Endothelial cell of umbilical vein (primary cell): Measurements from ENCODE around the gene ARHGEF28. TPM values are rescaled to one million over a fixed set of nuclear protein-coding genes. Genes with fewer than 3 reads are reported as not detected.

Source experiments
- BruUV-seq: library from RNA; stranded (reverse); fragments of 400-500 nt; replicated peaks from 2 replicates; lab custom pipeline; 2021; lab: Mats Ljungman, UMichigan
- CTCF ChIA-PET: fragments of 300-600, 350-600 bp; sonication (Branson Sonifier 250); formaldehyde crosslinking; loops from one replicate; lab custom pipeline; 2021; ENCODE audit warnings: antibody characterized with exemption, inconsistent platforms; lab: Charles Lee
- POLR2A ChIA-PET: fragments of 300-600, 350-600 bp; sonication (Branson Sonifier 250); formaldehyde crosslinking; loops from one replicate; lab custom pipeline; 2021; ENCODE audit warnings: antibody characterized with exemption, inconsistent platforms; lab: Charles Lee
- DNase-seq: peaks from one replicate; pipeline ENCODE4 v3.0.0-alpha.2; 2011; ENCODE audit warnings: low read depth, low spot score
- FAIRE-seq: peaks from 2 replicates; lab custom pipeline; 2011; peaks lifted over from hg19 to GRCh38; lab: Jason Lieb, UNC
- H2AFZ ChIP-seq: 2 replicates; pipeline ENCODE4 v1.6.0; 2012; ENCODE audit warnings: low read depth, low read length, control low read depth, inconsistent platforms
- H3K27ac ChIP-seq: 2 replicates; pipeline ENCODE4 v1.5.1; 2011; ENCODE audit warnings: low read depth, mild to moderate bottlenecking, control low read depth, low read length, moderate library complexity; ENCODE audit not compliant: insufficient read depth
- H3K27me3 ChIP-seq, 2 experiments: 2 replicates each; pipeline versions ENCODE4 v1.6.0 to v1.6.1; 2011; ENCODE audit warnings: low read length in 2 of 2, mixed read lengths in 1 of 2; ENCODE audit not compliant: control insufficient read depth in 2 of 2, insufficient read depth in 2 of 2
- H3K36me3 ChIP-seq, 2 experiments: 2 replicates in 1 of 2; 3 replicates in 1 of 2; pipeline ENCODE4 v1.5.1; 2011; ENCODE audit warnings: low read length in 2 of 2, mild to moderate bottlenecking in 1 of 2, moderate library complexity in 1 of 2; ENCODE audit not compliant: control insufficient read depth in 2 of 2, insufficient read depth in 2 of 2; ENCODE audit errors: extremely low read depth in 1 of 2
- H3K4me1 ChIP-seq: 3 replicates; pipeline ENCODE4 v1.5.1; 2011; ENCODE audit warnings: mild to moderate bottlenecking, low read length; ENCODE audit not compliant: control insufficient read depth, insufficient read depth; ENCODE audit errors: extremely low read depth
- H3K4me2 ChIP-seq: 2 replicates; pipeline ENCODE4 v1.6.1; 2011; ENCODE audit warnings: low read length, control low read depth, mixed read lengths; ENCODE audit not compliant: insufficient read depth
- H3K4me3 ChIP-seq, 3 experiments: fragments of 200-600 bp in 1 of 3; sonication (generic), shearing (Covaris generic) in 1 of 3; replicated peaks in 1 of 3; 2 replicates each; pipeline ENCODE4 v1.5.1; 2011 to 2016; ENCODE audit warnings: control low read depth in 3 of 3, low read length in 3 of 3, mild to moderate bottlenecking in 2 of 3, inconsistent platforms in 1 of 3, low read depth in 1 of 3, moderate library complexity in 1 of 3; ENCODE audit not compliant: insufficient read depth in 1 of 3
- H3K79me2 ChIP-seq: 2 replicates; pipeline ENCODE4 v1.6.0; 2012; ENCODE audit warnings: low read length, inconsistent platforms; ENCODE audit not compliant: control insufficient read depth, insufficient read depth
- H3K9ac ChIP-seq: replicated peaks from 2 replicates; pipeline ENCODE3; 2011; ENCODE audit warnings: low read length, control low read depth; ENCODE audit not compliant: insufficient read depth; ENCODE audit errors: extremely low read depth
- H3K9me1 ChIP-seq: replicated peaks from 3 replicates; pipeline ENCODE4 v1.6.0; 2011; ENCODE audit warnings: mild to moderate bottlenecking, low read length; ENCODE audit not compliant: control insufficient read depth, insufficient read depth; ENCODE audit errors: extremely low read depth
- H3K9me3 ChIP-seq: replicated peaks from 2 replicates; pipeline ENCODE4 v1.5.1; 2012; ENCODE audit warnings: low read length, inconsistent platforms; ENCODE audit not compliant: control insufficient read depth, insufficient read depth
- H4K20me1 ChIP-seq: replicated peaks from 2 replicates; pipeline ENCODE3; 2011; ENCODE audit warnings: mild to moderate bottlenecking, low read length; ENCODE audit not compliant: control insufficient read depth, insufficient read depth; ENCODE audit errors: extremely low read depth
- FOS ChIP-seq: IDR thresholded peaks from 2 replicates; pipeline ENCODE4 v1.6.1; 2011; ENCODE audit warnings: mild to moderate bottlenecking, low read length, moderate library complexity, borderline replicate concordance; ENCODE audit not compliant: insufficient read depth
- JUN ChIP-seq: IDR thresholded peaks from 2 replicates; pipeline ENCODE4 v1.6.1; 2011; ENCODE audit warnings: borderline replicate concordance, low read depth; ENCODE audit not compliant: insufficient read length, insufficient read depth
- MYC ChIP-seq: IDR thresholded peaks from one replicate; pipeline ENCODE4 v1.6.1; 2011; ENCODE audit warnings: mild to moderate bottlenecking, low read depth, low read length
- POLR2A ChIP-seq: IDR thresholded peaks from 2 replicates; pipeline ENCODE4 v1.6.1; 2012; ENCODE audit warnings: low read depth, mild to moderate bottlenecking, control low read depth, low read length
- dilution Hi-C: fragments of 300-500 bp; cut with MboI; formaldehyde crosslinking; loops from one replicate; pipeline ENCODE4 v1.15.0; 2019; ENCODE audit warnings: low sequenced_read_pairs; ENCODE audit not compliant: extremely low pct_ligation_motif_present
- intact Hi-C: fragments of 100-400 bp; cut with micrococcal nuclease; formaldehyde crosslinking; loops from one replicate; pipeline ENCODE4 v1.10.0; 2022
- polyA plus RNA-seq, 4 experiments: library from polyadenylated mRNA; depleted of rRNA in 3 of 4; stranded (reverse) in 3 of 4; unstranded in 1 of 4; fragments of >200 nt; gene quantifications; 2 replicates each; pipeline versions ENCODE4 v1.2.1 to v1.2.3, GENCODE V29; 2011 to 2012; ENCODE audit warnings: missing spikeins in 1 of 4
- total RNA-seq: library from RNA; stranded (reverse); gene quantifications from 2 replicates; pipeline ENCODE4 v1.2.3, GENCODE V29; 2021
- TF ChIP-seq, protein P1 (sequence below): IDR thresholded peaks from 2 replicates; pipeline ENCODE4 v1.6.1; 2011; ENCODE audit not compliant: insufficient read depth, insufficient read length

Gene ARHGEF28
- total and polyA plus RNA-seq, 2 donors (not counting 3 experiments of a cell fraction or from before 2014, with no cell fraction given): 29.5 to 108 TPM

DNA sequence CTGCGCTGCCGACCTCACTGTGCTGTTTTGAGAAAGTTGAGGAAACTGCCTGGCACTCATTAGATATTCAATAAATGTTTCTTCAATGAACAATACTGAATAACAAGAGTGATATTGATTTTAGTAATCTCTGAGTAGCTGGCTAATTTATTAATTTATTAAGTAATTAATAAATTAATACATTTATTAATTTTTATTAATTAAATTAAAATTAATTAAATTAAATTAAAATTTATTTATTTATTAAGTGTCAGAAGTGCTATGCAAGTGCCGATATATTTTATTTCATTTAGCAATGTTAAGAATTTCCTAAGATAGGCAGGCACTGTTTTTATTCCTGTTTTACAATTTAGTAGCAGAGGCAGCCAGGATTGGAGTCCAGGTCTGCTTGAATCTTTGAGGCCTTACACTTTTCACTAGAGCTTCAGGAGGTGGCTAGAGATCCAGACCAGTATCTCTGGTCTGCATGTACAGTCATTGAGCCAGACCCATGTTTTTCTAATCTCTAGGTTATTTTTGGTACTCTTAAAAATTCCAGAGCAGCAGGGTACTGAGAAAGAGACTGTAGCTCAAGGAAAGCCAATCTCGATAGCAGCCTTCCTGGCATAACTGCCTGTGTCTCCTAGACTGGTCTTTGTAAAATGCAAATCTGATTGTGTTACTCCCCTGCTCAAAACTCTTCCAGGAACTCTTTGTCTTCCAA lies 109.2 kb downstream of the ARHGEF28 start:
- DNase-seq (no peak), FAIRE-seq (no peak)
- Histone ChIP-seq H2AFZ (no peak overlapping the region), H3K9me3 (no peaks in the 10 kb centered on the region), H3K36me3 (no peaks in the 10 kb centered on the region), H3K4me2 (no peak overlapping the region), H3K9me1 (no peaks in the 10 kb centered on the region), H3K4me3 (no peak overlapping the region), H3K9ac (no peak overlapping the region), H3K4me1 (peaks cover 16% of the 10 kb centered on the region), H3K79me2 (peaks cover 88% of the 10 kb centered on the region), H3K27me3 (no peaks in the 10 kb centered on the region), H4K20me1 (peaks cover 5% of the 10 kb centered on the region), H3K27ac (no peak overlapping the region)
- TF ChIP-seq MYC: no peak
- TF ChIP-seq, protein P1, sequence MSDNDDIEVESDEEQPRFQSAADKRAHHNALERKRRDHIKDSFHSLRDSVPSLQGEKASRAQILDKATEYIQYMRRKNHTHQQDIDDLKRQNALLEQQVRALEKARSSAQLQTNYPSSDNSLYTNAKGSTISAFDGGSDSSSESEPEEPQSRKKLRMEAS: no peak
- TF ChIP-seq JUN: no peak
- dilution Hi-C loops: no loop called here
- ChIA-PET POLR2A (no interaction called here), CTCF (interaction anchor here (0.8 to 1.2 kb wide), 2 partner anchors 58 to 144 kb away, joined by 3 read pairs; no protein-coding TSS in a partner anchor)
- intact Hi-C loops: no loop called here
- no TSS peak for BruUV-seq

DNA sequence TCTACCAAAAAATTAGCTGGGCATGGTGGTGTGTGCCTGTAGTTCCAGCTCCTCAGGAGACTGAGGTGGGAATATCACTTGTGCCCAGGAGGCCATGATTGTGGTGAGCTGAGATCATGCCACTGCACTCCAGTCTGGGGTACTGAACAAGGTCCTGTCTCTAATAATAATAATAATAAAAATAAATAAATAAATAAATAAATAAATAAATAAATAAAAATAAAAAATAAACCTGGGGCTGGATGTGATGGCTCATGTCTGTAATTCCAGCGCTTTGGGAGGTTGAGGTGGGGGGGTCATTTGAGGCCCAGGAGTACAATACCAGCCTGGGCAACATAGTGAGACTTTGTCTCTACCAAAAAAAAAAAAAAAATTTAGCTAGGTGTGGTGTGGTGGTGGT lies 113.7 kb downstream of the ARHGEF28 start:
- BruUV-seq: no TSS peak
- FAIRE-seq: no peak
- CTCF ChIA-PET: interaction anchor here (0.9 to 2.7 kb wide), 4 partner anchors 10 to 148 kb away, joined by 3 to 11 read pairs (median 5); no protein-coding TSS in a partner anchor
- dilution Hi-C loops: no loop called here
- H3K79me2 ChIP-seq: peaks cover 81% of the 10 kb centered on the region
- H3K9me3 ChIP-seq: no peaks in the 10 kb centered on the region
- H3K27ac ChIP-seq: no peak overlapping the region
- TF ChIP-seq FOS: no peak
- TF ChIP-seq POLR2A: no peak
- no peak overlapping the region for H3K4me2 ChIP-seq
- POLR2A ChIA-PET: interaction anchor here (0.7 kb wide), 1 partner anchor 22 kb away, joined by 5 read pairs; no protein-coding TSS in a partner anchor
- no peaks in the 10 kb centered on the region for H3K9me1 ChIP-seq
- no peak overlapping the region for H3K9ac ChIP-seq
- no peaks in the 10 kb centered on the region for H4K20me1 ChIP-seq
- H2AFZ ChIP-seq: no peak overlapping the region
- intact Hi-C loops: no loop called here
- H3K36me3 ChIP-seq: no peaks in the 10 kb centered on the region
- H3K4me3 ChIP-seq: no peak overlapping the region
- H3K4me1 ChIP-seq: peaks cover 35% of the 10 kb centered on the region
- DNase-seq: no peak
- no peaks in the 10 kb centered on the region for H3K27me3 ChIP-seq
